Gastroesophageal sphincter (tissue), 4 donors: ENCODE measurements around the gene RNF25. TPM values are rescaled to one million over a fixed set of nuclear protein-coding genes. Genes with fewer than 3 reads are reported as not detected.

Experiments
- ATAC-seq: fragments of 150-250 bp; one replicate; pipeline ENCODE4 v1.9.1; 2016; ENCODE audit warnings: mild to moderate bottlenecking, moderate library complexity
- H3K27ac ChIP-seq, 4 donors: fragments of 200-600 bp; sonication (generic) in 3 of 4; 1 replicate in 3 of 4; 2 replicates in 1 of 4; pipeline ENCODE4 v1.5.1; 2016 to 2019
- H3K27me3 ChIP-seq: fragments of 200-600 bp; sonication (generic); one replicate; pipeline ENCODE4 v1.5.1; 2019
- H3K36me3 ChIP-seq, 2 donors: fragments of 200-600 bp; sonication (generic); one replicate each; pipeline ENCODE4 v1.5.1; 2019; ENCODE audit warnings: control low read depth in 1 of 2
- H3K4me1 ChIP-seq, 3 donors: fragments of 200-600 bp; sonication (generic); 1 replicate in 2 of 3; 2 replicates in 1 of 3; pipeline ENCODE4 v1.5.1; 2016 to 2019; ENCODE audit warnings: control low read depth in 2 of 3
- H3K4me3 ChIP-seq, 2 donors: fragments of 200-600 bp; sonication (generic); one replicate each; pipeline ENCODE4 v1.5.1; 2019; ENCODE audit warnings: mild to moderate bottlenecking in 1 of 2, moderate library complexity in 1 of 2
- H3K9me3 ChIP-seq, 3 donors: fragments of 200-600 bp; sonication (generic); one replicate each; pipeline ENCODE4 v1.5.1; 2017 to 2019; ENCODE audit warnings: control low read depth in 2 of 3
- EP300 ChIP-seq: sonication (generic); formaldehyde crosslinking; IDR thresholded peaks from one replicate; pipeline ENCODE4 v1.6.1; 2017; ENCODE audit warnings: antibody characterized with exemption, mild to moderate bottlenecking
- POLR2A ChIP-seq, 2 donors: fragments of 450-650 bp; IDR thresholded peaks; one replicate each; pipeline ENCODE4 v1.6.1; 2017; ENCODE audit warnings: antibody characterized with exemption in 2 of 2, mild to moderate bottlenecking in 2 of 2, moderate library complexity in 1 of 2
- POLR2AphosphoS5 ChIP-seq: sonication (generic); formaldehyde crosslinking; IDR thresholded peaks from one replicate; pipeline ENCODE4 v1.6.1; 2017; ENCODE audit warnings: antibody characterized with exemption
- WGBS, 2 donors: methylation state at CpG; one replicate each; pipeline ENCODE4 v1.1.5; 2018; ENCODE audit warnings: low coverage in 1 of 2; 5-methylcytosine and 5-hydroxymethylcytosine counted together
- total RNA-seq, 4 donors: library from RNA; depleted of rRNA; stranded (reverse); fragments of >200 nt; gene quantifications; one replicate each; pipeline ENCODE4 v1.1.0, GENCODE V29; 2016
- TF ChIP-seq, protein P1 (sequence below), 4 experiments: fragments of 200-600 bp in 2 of 4; fragments of 450-650 bp in 2 of 4; sonication (generic) in 1 of 4; IDR thresholded peaks; one replicate each; pipeline ENCODE4 v1.5.1; 2017 to 2019; ENCODE audit warnings: antibody characterized with exemption in 4 of 4, mild to moderate bottlenecking in 2 of 4, moderate library complexity in 2 of 4

The RNF25 gene
- total RNA-seq, 4 donors from 2014 or later = 16.3 to 24.6 (median 17.7) TPM

DNA sequence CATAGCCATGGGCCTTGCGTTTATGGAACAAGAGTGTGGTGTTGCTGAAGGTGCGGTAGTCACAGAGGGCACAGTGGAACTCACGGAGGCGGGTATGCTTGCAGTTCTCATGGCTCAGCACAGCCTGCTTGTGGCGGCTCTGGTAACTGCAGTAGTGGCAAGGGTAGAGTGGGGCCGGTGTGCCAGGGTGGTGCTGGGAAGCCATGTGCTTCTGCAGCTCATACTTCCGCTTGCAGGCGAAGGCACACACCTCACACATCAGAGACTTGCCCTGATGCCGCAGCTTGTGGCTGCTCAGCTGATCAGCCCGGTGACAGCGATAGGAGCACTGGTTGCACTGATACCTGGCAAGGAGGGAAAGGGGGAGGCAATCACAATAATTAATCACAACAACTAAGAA is 27.1 kb downstream of the RNF25 start:
- H3K36me3 ChIP-seq = peaks cover 0 to 100% of the 10 kb centered on the region in 2 donors
- no peak overlapping the region for H3K27ac ChIP-seq
- no peak for ATAC-seq
- H3K4me1 ChIP-seq = peaks cover 0 to 4% (median 0%) of the 10 kb centered on the region in 3 donors
- 80% methylated on average over 7 of the region's 11 CpGs; no CpG with 5 or more reads in 1 of the 2 donors for WGBS, 2 donors
- TF ChIP-seq, protein P1, sequence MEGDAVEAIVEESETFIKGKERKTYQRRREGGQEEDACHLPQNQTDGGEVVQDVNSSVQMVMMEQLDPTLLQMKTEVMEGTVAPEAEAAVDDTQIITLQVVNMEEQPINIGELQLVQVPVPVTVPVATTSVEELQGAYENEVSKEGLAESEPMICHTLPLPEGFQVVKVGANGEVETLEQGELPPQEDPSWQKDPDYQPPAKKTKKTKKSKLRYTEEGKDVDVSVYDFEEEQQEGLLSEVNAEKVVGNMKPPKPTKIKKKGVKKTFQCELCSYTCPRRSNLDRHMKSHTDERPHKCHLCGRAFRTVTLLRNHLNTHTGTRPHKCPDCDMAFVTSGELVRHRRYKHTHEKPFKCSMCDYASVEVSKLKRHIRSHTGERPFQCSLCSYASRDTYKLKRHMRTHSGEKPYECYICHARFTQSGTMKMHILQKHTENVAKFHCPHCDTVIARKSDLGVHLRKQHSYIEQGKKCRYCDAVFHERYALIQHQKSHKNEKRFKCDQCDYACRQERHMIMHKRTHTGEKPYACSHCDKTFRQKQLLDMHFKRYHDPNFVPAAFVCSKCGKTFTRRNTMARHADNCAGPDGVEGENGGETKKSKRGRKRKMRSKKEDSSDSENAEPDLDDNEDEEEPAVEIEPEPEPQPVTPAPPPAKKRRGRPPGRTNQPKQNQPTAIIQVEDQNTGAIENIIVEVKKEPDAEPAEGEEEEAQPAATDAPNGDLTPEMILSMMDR (IDR thresholded peaks at IDR 0.05) = no peak
- TF ChIP-seq POLR2A (IDR thresholded peaks at IDR 0.05) (no peak), EP300 (no peak), POLR2AphosphoS5 (no peak)
- H3K9me3 ChIP-seq = no peaks in the 10 kb centered on the region
- no peak overlapping the region for H3K4me3 ChIP-seq
- H3K27me3 ChIP-seq = no peaks in the 10 kb centered on the region

- WGBS, 2 donors = 80% methylated on average over 1 of the region's 10 CpGs; no CpG with 5 or more reads in 1 of the 2 donors
- no peaks in the 10 kb centered on the region for H3K9me3 ChIP-seq
- TF ChIP-seq EP300 = no peak
- no peak overlapping the region for H3K4me3 ChIP-seq
- no peaks in the 10 kb centered on the region for H3K27me3 ChIP-seq
- peaks cover 0 to 4% (median 0%) of the 10 kb centered on the region in 3 donors for H3K4me1 ChIP-seq
- no peak overlapping the region for H3K27ac ChIP-seq
- H3K36me3 ChIP-seq = peaks cover 0 to 100% of the 10 kb centered on the region in 2 donors
- no peak for ATAC-seq
These were observed 28.0 kb downstream of the RNF25 start for GRCh38 chr2:218643751-218644310.

GRCh38 chr2:218642786-218643185 is 29.0 kb downstream of the RNF25 start:
- Histone ChIP-seq H3K4me3 (no peak overlapping the region), H3K36me3 (peaks cover 0 to 100% of the 10 kb centered on the region in 2 donors), H3K27me3 (no peaks in the 10 kb centered on the region), H3K4me1 (no peaks in the 10 kb centered on the region), H3K9me3 (no peaks in the 10 kb centered on the region), H3K27ac (no peak overlapping the region)
- 60% methylated on average over 1 of the region's 17 CpGs; no CpG with 5 or more reads in 1 of the 2 donors for WGBS, 2 donors
- no peak for TF ChIP-seq POLR2A (IDR thresholded peaks at IDR 0.05)
- no peak for TF ChIP-seq EP300
- TF ChIP-seq, protein P1 (IDR thresholded peaks at IDR 0.05) = no peak
- no peak for TF ChIP-seq POLR2AphosphoS5
- no peak for ATAC-seq

- TF ChIP-seq, protein P1 (IDR thresholded peaks at IDR 0.05) = no peak
- TF ChIP-seq POLR2AphosphoS5 = no peak
- Histone ChIP-seq H3K4me3 (no peak overlapping the region), H3K36me3 (peaks cover 0 to 100% of the 10 kb centered on the region in 2 donors), H3K4me1 (no peaks in the 10 kb centered on the region), H3K27ac (no peak overlapping the region), H3K9me3 (no peaks in the 10 kb centered on the region), H3K27me3 (no peaks in the 10 kb centered on the region)
- ATAC-seq = no peak
- WGBS, 2 donors = 87 to 100% methylated on average over 2 to 3 of the region's 18 CpGs
These were observed 29.6 kb downstream of the RNF25 start for GRCh38 chr2:218642121-218642656.

GRCh38 chr2:218638372-218638771 is 33.4 kb downstream of the RNF25 start:
- peaks cover 0 to 100% of the 10 kb centered on the region in 2 donors for H3K36me3 ChIP-seq
- no peaks in the 10 kb centered on the region for H3K4me1 ChIP-seq
- H3K27ac ChIP-seq = no peak overlapping the region
- H3K9me3 ChIP-seq = no peaks in the 10 kb centered on the region
- TF ChIP-seq EP300 (no peak), POLR2AphosphoS5 (no peak), POLR2A (IDR thresholded peaks at IDR 0.05) (no peak)
- TF ChIP-seq, protein P1 (IDR thresholded peaks at IDR 0.05) = no peak
- no peak overlapping the region for H3K4me3 ChIP-seq
- no CpG with 5 or more reads among the region's 18 CpGs for WGBS, 2 donors
- no peak for ATAC-seq
- no peaks in the 10 kb centered on the region for H3K27me3 ChIP-seq
